ENCODE measurements around the gene RNF152. TPM values are rescaled to one million over a fixed set of nuclear protein-coding genes. Genes with fewer than 3 reads are reported as not detected.

The RNF152 gene
- total RNA-seq, 4 donors from 2014 or later, result 4.2 to 20.5 (median 14.0) TPM

GRCh38 chr18:61889541-61889940 lies 3.3 kb downstream of the RNF152 start:
- DNase-seq (ENCODE audit: low spot score) (no peak), ATAC-seq (ENCODE audit: low FRiP score) (no peak)
- TF ChIP-seq, protein P1, sequence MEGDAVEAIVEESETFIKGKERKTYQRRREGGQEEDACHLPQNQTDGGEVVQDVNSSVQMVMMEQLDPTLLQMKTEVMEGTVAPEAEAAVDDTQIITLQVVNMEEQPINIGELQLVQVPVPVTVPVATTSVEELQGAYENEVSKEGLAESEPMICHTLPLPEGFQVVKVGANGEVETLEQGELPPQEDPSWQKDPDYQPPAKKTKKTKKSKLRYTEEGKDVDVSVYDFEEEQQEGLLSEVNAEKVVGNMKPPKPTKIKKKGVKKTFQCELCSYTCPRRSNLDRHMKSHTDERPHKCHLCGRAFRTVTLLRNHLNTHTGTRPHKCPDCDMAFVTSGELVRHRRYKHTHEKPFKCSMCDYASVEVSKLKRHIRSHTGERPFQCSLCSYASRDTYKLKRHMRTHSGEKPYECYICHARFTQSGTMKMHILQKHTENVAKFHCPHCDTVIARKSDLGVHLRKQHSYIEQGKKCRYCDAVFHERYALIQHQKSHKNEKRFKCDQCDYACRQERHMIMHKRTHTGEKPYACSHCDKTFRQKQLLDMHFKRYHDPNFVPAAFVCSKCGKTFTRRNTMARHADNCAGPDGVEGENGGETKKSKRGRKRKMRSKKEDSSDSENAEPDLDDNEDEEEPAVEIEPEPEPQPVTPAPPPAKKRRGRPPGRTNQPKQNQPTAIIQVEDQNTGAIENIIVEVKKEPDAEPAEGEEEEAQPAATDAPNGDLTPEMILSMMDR (IDR thresholded peaks at IDR 0.05), result no peak

- no peak for ATAC-seq (ENCODE audit: low FRiP score)
- DNase-seq (ENCODE audit: low spot score), result no peak
- TF ChIP-seq, protein P1 (IDR thresholded peaks at IDR 0.05), result no peak
Observed at GRCh38 chr18:61888622-61889021, 4.2 kb downstream of the RNF152 start.

DNA sequence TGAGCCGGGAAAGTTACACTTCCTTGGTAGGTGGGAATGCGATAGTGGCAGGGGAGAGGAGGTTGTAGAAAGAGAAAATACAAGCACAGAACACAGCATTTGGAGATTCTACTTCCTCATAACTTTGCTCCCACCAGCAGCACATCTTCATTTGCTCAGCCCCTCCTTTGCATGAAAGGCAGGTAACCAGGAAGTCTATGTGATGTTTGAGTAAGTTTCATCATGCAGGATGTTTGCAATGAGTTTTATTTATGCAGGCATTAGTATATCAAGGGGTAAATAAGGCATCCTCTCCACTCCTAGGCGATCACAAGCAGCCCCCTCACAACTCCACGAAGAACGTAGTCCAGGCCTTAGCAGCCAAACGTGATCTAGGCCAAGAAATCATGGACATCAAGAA lies 5.0 kb downstream of the RNF152 start:
- TF ChIP-seq, protein P1 (IDR thresholded peaks at IDR 0.05), result no peak
- no peak for ATAC-seq (ENCODE audit: low FRiP score)
- DNase-seq (ENCODE audit: low spot score), result no peak

DNA sequence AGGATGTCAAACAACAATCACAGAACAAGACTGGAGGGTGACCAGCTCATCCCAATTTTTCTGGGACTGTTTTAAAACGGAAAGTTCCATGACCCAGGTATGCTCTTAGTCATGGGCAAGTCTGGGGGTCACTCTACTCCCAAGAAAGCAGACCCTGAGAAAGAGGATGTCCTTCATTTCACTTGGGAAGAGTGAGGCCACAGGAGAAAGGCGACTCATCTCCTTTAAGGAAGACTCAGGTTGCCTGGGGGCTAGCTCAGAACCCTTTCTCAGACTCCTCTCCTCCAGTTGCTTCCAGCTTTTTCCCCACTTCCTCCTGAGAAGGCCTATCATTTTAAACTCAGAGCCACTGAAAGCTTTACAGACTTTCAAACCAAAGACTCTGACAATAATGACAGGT lies 9.3 kb downstream of the RNF152 start:
- TF ChIP-seq, protein P1 (IDR thresholded peaks at IDR 0.05), result no peak
- DNase-seq (ENCODE audit: low spot score) (no peak), ATAC-seq (ENCODE audit: low FRiP score) (no peak)

GRCh38 chr18:61882296-61883004 lies 10.4 kb downstream of the RNF152 start:
- DNase-seq (ENCODE audit: low spot score) (no peak), ATAC-seq (ENCODE audit: low FRiP score) (no peak)
- TF ChIP-seq, protein P1 (IDR thresholded peaks at IDR 0.05), result no peak

GRCh38 chr18:61876899-61877298 lies 15.9 kb downstream of the RNF152 start:
- DNase-seq (ENCODE audit: low spot score) (no peak), ATAC-seq (ENCODE audit: low FRiP score) (no peak)
- TF ChIP-seq, protein P1 (IDR thresholded peaks at IDR 0.05), result no peak

GRCh38 chr18:61870151-61870550 lies 22.7 kb downstream of the RNF152 start:
- TF ChIP-seq, protein P1 (IDR thresholded peaks at IDR 0.05), result no peak
- ATAC-seq (ENCODE audit: low FRiP score) (no peak), DNase-seq (ENCODE audit: low spot score) (no peak)

All from omental fat pad (tissue), 4 donors.